H1 (cell line): ENCODE data around the gene SGO2. TPM values are rescaled to one million over a fixed set of nuclear protein-coding genes. Genes with fewer than 3 reads are reported as not detected.

Experiments
- NANOG ChIP-seq: IDR thresholded peaks from 2 replicates; pipeline ENCODE4 v1.6.1; 2011; ENCODE audit warnings: low read length, low read depth, mild to moderate bottlenecking, inconsistent platforms; ENCODE audit not compliant: insufficient read depth, poor library complexity, severe bottlenecking
- NRF1 ChIP-seq: IDR thresholded peaks from 2 replicates; pipeline ENCODE4 v1.6.1; 2011; ENCODE audit warnings: mild to moderate bottlenecking, low read depth, low read length, improper control_type of control experiment
- PHF8 ChIP-seq: fragments of 200-600 bp; sonication (generic); conservative IDR thresholded peaks from 2 replicates; pipeline ENCODE4 v1.7.1; 2012; ENCODE audit warnings: low read depth, mild to moderate bottlenecking, inconsistent platforms, low read length, moderate library complexity
- TAF1 ChIP-seq: IDR thresholded peaks from 2 replicates; pipeline ENCODE4 v1.6.1; 2011; ENCODE audit warnings: mild to moderate bottlenecking, low read depth, low read length
- YY1 ChIP-seq: IDR thresholded peaks from 2 replicates; pipeline ENCODE4 v1.6.1; 2011; ENCODE audit warnings: low read depth, mild to moderate bottlenecking, low read length
- ZNF274 ChIP-seq: IDR thresholded peaks from 2 replicates; pipeline ENCODE4 v1.7.0; 2012; ENCODE audit warnings: low read length, borderline replicate concordance; ENCODE audit errors: extremely low read depth
- polyA plus RNA-seq, 7 experiments: library from polyadenylated mRNA; depleted of rRNA in 3 of 7; stranded (reverse) in 5 of 7; unstranded in 2 of 7; fragments of >200 nt in 5 of 7; fragments of 200-250 nt in 2 of 7; gene quantifications; 1 replicate in 5 of 7; 2 replicates in 1 of 7; 4 replicates in 1 of 7; pipeline versions ENCODE4 v1.2.1 to v1.2.3, GENCODE V29; 2011 to 2013; ENCODE audit warnings: missing spikeins in 2 of 7, mixed read lengths in 2 of 7
- total RNA-seq: library from RNA; stranded (reverse); fragmentation: NEBNext Ultra II Directional; extraction: Animal tissue kit (Norgen Biotek cat#: 25700); gene quantifications from 2 replicates; pipeline ENCODE4 v1.2.1, GENCODE V29; 2021
- TF ChIP-seq, protein P1 (sequence below): fragments of 300-600 bp; sonication (generic); IDR thresholded peaks from 2 replicates; pipeline ENCODE4 v1.7.1; 2012; ENCODE audit warnings: low read length, moderate library complexity, mild to moderate bottlenecking, inconsistent platforms; ENCODE audit not compliant: insufficient replicate concordance
- TF ChIP-seq, protein P2 (sequence below): IDR thresholded peaks from 2 replicates; pipeline ENCODE4 v1.6.1; 2011; ENCODE audit warnings: low read length, improper control_type of control experiment

The SGO2 gene
- total and polyA plus RNA-seq, 2 of the 8 experiments (the other 6 are each of a cell fraction or from before 2014, with no cell fraction given) = 2.4 to 33.2 TPM

DNA sequence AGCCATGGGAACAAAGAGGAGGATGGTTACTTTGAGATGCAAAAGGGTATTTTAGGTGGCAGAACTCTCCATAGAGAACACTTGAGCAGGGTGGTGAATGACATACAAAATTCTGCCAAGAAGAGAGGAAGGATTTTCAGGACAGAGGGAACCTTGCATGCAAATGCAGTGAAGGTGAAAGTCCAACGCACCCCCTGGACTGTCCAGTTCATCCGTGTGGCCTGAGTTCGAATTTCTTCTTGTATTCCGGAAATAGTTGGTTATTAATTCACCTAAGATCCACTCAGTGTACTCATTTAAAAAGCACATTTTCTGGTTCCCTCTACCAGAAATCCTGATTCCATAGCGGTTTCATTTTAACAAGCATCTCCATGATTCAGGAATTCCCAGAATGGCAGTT lies 65.3 kb downstream of the SGO2 start (continued):
- TF ChIP-seq, protein P1, sequence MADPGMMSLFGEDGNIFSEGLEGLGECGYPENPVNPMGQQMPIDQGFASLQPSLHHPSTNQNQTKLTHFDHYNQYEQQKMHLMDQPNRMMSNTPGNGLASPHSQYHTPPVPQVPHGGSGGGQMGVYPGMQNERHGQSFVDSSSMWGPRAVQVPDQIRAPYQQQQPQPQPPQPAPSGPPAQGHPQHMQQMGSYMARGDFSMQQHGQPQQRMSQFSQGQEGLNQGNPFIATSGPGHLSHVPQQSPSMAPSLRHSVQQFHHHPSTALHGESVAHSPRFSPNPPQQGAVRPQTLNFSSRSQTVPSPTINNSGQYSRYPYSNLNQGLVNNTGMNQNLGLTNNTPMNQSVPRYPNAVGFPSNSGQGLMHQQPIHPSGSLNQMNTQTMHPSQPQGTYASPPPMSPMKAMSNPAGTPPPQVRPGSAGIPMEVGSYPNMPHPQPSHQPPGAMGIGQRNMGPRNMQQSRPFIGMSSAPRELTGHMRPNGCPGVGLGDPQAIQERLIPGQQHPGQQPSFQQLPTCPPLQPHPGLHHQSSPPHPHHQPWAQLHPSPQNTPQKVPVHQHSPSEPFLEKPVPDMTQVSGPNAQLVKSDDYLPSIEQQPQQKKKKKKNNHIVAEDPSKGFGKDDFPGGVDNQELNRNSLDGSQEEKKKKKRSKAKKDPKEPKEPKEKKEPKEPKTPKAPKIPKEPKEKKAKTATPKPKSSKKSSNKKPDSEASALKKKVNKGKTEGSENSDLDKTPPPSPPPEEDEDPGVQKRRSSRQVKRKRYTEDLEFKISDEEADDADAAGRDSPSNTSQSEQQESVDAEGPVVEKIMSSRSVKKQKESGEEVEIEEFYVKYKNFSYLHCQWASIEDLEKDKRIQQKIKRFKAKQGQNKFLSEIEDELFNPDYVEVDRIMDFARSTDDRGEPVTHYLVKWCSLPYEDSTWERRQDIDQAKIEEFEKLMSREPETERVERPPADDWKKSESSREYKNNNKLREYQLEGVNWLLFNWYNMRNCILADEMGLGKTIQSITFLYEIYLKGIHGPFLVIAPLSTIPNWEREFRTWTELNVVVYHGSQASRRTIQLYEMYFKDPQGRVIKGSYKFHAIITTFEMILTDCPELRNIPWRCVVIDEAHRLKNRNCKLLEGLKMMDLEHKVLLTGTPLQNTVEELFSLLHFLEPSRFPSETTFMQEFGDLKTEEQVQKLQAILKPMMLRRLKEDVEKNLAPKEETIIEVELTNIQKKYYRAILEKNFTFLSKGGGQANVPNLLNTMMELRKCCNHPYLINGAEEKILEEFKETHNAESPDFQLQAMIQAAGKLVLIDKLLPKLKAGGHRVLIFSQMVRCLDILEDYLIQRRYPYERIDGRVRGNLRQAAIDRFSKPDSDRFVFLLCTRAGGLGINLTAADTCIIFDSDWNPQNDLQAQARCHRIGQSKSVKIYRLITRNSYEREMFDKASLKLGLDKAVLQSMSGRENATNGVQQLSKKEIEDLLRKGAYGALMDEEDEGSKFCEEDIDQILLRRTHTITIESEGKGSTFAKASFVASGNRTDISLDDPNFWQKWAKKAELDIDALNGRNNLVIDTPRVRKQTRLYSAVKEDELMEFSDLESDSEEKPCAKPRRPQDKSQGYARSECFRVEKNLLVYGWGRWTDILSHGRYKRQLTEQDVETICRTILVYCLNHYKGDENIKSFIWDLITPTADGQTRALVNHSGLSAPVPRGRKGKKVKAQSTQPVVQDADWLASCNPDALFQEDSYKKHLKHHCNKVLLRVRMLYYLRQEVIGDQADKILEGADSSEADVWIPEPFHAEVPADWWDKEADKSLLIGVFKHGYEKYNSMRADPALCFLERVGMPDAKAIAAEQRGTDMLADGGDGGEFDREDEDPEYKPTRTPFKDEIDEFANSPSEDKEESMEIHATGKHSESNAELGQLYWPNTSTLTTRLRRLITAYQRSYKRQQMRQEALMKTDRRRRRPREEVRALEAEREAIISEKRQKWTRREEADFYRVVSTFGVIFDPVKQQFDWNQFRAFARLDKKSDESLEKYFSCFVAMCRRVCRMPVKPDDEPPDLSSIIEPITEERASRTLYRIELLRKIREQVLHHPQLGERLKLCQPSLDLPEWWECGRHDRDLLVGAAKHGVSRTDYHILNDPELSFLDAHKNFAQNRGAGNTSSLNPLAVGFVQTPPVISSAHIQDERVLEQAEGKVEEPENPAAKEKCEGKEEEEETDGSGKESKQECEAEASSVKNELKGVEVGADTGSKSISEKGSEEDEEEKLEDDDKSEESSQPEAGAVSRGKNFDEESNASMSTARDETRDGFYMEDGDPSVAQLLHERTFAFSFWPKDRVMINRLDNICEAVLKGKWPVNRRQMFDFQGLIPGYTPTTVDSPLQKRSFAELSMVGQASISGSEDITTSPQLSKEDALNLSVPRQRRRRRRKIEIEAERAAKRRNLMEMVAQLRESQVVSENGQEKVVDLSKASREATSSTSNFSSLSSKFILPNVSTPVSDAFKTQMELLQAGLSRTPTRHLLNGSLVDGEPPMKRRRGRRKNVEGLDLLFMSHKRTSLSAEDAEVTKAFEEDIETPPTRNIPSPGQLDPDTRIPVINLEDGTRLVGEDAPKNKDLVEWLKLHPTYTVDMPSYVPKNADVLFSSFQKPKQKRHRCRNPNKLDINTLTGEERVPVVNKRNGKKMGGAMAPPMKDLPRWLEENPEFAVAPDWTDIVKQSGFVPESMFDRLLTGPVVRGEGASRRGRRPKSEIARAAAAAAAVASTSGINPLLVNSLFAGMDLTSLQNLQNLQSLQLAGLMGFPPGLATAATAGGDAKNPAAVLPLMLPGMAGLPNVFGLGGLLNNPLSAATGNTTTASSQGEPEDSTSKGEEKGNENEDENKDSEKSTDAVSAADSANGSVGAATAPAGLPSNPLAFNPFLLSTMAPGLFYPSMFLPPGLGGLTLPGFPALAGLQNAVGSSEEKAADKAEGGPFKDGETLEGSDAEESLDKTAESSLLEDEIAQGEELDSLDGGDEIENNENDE = no peak
- no peak for TF ChIP-seq ZNF274
- TF ChIP-seq PHF8 = no peak
- no peak for TF ChIP-seq NANOG
- no peak for TF ChIP-seq YY1
- no peak for TF ChIP-seq TAF1
- TF ChIP-seq NRF1 = no peak
- TF ChIP-seq, protein P2, sequence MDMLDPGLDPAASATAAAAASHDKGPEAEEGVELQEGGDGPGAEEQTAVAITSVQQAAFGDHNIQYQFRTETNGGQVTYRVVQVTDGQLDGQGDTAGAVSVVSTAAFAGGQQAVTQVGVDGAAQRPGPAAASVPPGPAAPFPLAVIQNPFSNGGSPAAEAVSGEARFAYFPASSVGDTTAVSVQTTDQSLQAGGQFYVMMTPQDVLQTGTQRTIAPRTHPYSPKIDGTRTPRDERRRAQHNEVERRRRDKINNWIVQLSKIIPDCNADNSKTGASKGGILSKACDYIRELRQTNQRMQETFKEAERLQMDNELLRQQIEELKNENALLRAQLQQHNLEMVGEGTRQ = no peak
- TF ChIP-seq, all 59 proteins: peak for 0
